ENCODE measurements around the gene BRINP2.

Gene BRINP2

GRCh38 chr1:177273141-177273540 lies 102.4 kb downstream of the BRINP2 start:
- Histone ChIP-seq H3K4me1 (ENCODE audit: control insufficient read depth in 1 of 2, insufficient read depth in 1 of 2, low read depth in 1 of 2, low read length in 1 of 2) (no peaks in the 10 kb centered on the region), H3K36me3 (no peaks in the 10 kb centered on the region), H3K4me3 (ENCODE audit: low read depth in 1 of 2, low read length in 1 of 2) (no peak overlapping the region), H3K27me3 (no peaks in the 10 kb centered on the region), H3K9me3 (no peaks in the 10 kb centered on the region), H3K27ac (no peak overlapping the region)
- no peak for TF ChIP-seq CTCF (IDR thresholded peaks at IDR 0.05)

DNA sequence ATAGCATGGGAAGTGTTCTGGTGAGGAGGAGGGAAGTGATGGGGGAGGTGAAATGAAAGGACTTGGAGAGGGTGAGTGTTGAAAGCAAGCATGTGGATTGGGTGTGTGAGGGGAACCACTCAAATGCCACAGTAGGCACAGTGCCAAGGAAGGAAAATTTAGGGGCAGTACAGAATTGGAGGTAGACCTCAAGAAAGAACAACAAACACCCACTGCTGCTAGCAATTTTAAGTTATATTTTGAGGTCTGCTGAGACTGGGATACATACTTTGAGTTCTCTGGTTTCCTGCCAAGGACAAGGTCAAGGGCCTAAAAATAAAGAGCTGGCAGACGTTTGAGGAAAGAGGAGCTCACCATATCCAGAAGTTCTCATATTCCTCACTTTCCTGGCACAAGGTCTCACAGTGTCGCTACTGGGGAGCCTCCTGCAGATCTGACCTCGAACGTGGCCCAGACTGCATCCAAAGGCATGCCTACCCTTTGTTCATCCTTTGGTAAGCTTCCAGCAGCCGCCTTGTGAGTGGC lies 104.0 kb downstream of the BRINP2 start:
- H3K4me3 ChIP-seq (ENCODE audit: low read depth in 1 of 2, low read length in 1 of 2), result no peak overlapping the region
- no peak overlapping the region for H3K27ac ChIP-seq
- no peaks in the 10 kb centered on the region for H3K9me3 ChIP-seq
- no peaks in the 10 kb centered on the region for H3K4me1 ChIP-seq (ENCODE audit: control insufficient read depth in 1 of 2, insufficient read depth in 1 of 2, low read depth in 1 of 2, low read length in 1 of 2)
- no peak for TF ChIP-seq CTCF (IDR thresholded peaks at IDR 0.05)
- no peaks in the 10 kb centered on the region for H3K27me3 ChIP-seq
- no peaks in the 10 kb centered on the region for H3K36me3 ChIP-seq

DNA sequence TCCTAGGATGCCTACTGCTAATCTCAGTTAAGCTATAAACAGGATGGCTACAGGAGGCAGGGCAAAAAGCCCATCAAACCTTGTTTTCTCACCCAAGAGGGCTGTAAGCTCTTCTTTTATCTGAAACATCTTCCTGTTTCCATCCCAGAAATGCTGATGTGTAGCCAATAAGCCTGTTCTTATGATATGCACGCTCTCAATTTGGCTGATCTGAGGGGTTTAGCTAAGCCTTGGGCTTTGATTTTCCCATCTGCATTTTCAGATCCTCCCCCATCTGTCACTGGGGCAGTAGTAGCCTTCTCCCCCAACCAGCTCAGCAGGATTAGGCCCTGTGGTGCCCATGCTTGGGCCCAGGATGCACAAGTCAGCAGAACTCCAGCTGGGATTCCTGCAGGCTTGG lies 105.0 kb downstream of the BRINP2 start:
- H3K27ac ChIP-seq, result no peak overlapping the region
- H3K27me3 ChIP-seq, result no peaks in the 10 kb centered on the region
- H3K4me1 ChIP-seq (ENCODE audit: control insufficient read depth in 1 of 2, insufficient read depth in 1 of 2, low read depth in 1 of 2, low read length in 1 of 2), result no peaks in the 10 kb centered on the region
- H3K9me3 ChIP-seq, result no peaks in the 10 kb centered on the region
- H3K4me3 ChIP-seq (ENCODE audit: low read depth in 1 of 2, low read length in 1 of 2), result no peak overlapping the region
- H3K36me3 ChIP-seq, result no peaks in the 10 kb centered on the region
- TF ChIP-seq CTCF (IDR thresholded peaks at IDR 0.05), result no peak

DNA sequence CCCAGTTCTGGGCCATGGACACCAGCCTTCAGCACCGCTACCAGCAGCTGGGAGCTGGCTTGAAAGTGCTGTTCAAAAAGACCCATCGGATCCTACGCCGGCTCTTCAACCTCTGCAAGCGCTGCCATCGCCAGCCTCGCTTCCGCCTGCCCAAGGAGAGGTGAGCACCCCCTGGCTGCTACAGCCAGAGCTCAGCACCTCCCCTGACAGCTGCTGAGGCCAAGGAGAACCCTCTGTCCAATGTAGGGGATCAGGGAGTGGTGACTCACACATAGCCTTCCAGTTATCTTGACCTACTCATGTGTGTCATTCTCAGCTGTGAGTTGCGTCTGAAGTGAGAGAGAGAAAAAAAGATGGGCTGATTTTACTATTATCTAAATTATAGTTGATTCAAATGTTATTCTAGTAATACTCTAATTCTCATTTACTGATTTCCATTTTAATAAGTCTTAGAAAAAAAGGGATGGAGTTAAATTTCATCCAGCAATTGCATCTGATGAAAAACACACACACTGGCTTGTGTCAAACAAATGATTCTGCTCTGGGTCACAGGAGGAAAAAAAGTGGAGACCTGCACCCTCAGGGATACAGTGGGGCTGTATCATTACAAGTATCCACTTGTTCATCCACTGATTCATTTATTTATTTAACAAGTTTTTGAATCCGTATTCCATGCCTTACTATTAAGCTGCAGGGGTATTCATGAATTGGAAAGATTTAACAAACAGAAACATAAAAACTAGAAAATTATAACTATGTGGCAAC lies 108.0 kb downstream of the BRINP2 start:
- H3K9me3 ChIP-seq, result no peaks in the 10 kb centered on the region
- no peaks in the 10 kb centered on the region for H3K27me3 ChIP-seq
- no peaks in the 10 kb centered on the region for H3K4me1 ChIP-seq (ENCODE audit: control insufficient read depth in 1 of 2, insufficient read depth in 1 of 2, low read depth in 1 of 2, low read length in 1 of 2)
- H3K4me3 ChIP-seq (ENCODE audit: low read depth in 1 of 2, low read length in 1 of 2), result no peak overlapping the region
- no peak for TF ChIP-seq CTCF (IDR thresholded peaks at IDR 0.05)
- no peaks in the 10 kb centered on the region for H3K36me3 ChIP-seq
- H3K27ac ChIP-seq, result no peak overlapping the region

GRCh38 chr1:177281901-177282300 lies 111.1 kb downstream of the BRINP2 start:
- Histone ChIP-seq H3K4me1 (ENCODE audit: control insufficient read depth in 1 of 2, insufficient read depth in 1 of 2, low read depth in 1 of 2, low read length in 1 of 2) (no peaks in the 10 kb centered on the region), H3K27me3 (no peaks in the 10 kb centered on the region), H3K36me3 (no peaks in the 10 kb centered on the region), H3K9me3 (no peaks in the 10 kb centered on the region), H3K27ac (no peak overlapping the region), H3K4me3 (ENCODE audit: low read depth in 1 of 2, low read length in 1 of 2) (no peak overlapping the region)
- no peak for TF ChIP-seq CTCF (IDR thresholded peaks at IDR 0.05)
